Measurements from ENCODE around the gene SIGMAR1.

SIGMAR1 gene

GRCh38 chr9:34630402-34631154 lies 7.0 kb downstream of the SIGMAR1 start:
- DNase-seq (ENCODE audit: low read depth), result no peak

GRCh38 chr9:34629491-34629808 lies 8.1 kb downstream of the SIGMAR1 start:
- DNase-seq (ENCODE audit: low read depth), result no peak

DNA sequence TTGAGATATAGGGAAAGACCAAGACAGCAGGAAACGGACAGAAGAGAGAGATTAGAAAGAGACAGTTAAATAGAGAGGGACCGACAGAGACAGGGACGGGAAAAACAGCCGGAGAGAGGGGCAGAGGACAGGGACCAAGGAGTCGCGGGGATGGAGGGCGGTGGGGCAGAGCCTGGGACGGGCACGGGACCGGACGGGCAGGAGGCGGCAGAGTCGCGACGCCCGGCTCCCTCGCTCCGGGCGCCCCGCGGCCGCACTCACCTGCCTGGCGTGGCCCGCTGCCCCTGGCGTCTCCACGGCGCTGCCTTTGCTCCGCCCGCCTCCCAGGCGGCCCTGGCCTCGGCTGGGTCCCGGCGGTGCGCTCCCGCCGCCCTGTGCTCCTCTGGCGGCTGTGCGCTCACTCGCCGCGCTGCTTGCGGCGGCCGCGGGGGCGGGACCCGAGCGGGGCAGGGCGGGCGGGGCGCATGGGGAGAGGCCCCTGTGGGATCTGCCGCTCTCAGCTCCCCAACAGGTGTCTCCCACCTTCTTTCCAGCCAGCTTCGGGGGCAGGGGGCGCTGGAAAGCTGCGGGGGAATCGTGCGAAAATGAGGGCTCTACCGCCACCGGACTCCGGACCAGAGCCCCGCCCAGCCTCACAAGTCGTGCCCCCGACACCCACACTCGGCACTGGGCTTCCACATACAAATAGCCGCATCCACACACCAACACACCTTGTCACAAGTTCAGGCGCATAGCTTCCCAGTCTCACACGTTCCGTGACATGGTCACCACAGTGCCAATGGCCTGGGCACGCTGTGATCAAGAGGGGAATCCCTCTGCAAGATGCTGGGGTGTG lies 8.7 kb downstream of the SIGMAR1 start, which contains the start of gene ARID3C:
Gene ARID3C, minus strand, starts transcription at position 411 of the 835 bp plus-strand sequence. CDS start 1,052 bp downstream, outside the sequence.
- DNase-seq (ENCODE audit: low read depth), result peak; percentile 35

- no peak for DNase-seq (ENCODE audit: low read depth)
Measured at GRCh38 chr9:34627716-34628655, 9.6 kb downstream of the SIGMAR1 start.

DNA sequence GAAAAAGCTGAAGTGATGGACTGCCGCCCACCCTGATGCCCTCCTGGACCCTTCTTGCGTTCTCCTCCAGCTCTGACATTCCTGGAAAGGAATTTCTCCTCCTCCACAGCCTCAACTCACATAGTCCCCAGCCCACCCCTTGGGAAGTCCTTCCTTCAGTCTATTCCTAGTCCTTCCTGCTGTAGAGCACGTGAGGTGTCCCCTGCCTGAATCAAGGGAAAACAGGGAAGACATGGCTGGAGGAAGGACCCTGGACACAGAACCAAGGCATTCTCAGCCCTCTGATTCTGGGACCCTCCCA lies 12.5 kb downstream of the SIGMAR1 start:
- DNase-seq (ENCODE audit: low read depth), result no peak

DNA sequence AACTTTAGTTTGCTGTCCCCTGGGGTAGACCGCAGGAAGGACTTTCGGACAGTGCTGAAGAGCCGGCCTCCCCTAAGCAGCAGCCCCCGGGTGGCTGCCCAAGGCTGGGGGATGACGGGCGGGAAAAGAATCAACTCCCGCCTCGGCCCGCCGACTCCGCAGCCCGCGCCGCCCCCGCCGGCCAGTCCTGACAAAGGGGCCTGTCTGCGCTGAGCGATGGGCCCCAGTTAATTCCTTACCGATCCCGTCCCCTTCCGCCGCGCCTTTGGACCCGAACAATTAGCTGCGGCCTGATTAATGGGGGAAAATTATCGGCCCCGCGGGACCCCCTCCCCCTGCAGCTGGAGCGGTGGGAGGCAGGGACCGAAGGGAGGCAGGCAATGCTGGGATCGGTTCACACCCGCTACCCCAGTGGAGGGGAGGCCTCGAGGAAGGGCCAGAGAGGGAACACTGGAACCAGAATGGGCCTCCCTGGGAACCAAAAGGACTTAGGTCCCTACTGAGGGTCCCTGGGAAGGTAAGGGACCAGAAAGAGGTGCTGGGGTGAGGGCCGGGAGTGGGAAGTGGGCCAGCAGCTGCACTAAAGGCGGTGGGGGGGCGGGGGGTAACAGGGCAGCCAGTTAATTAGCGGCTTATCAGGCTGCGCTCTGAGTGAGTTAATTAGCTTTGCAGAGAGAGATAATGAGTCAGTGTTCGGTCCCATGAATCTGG lies 13.0 kb downstream of the SIGMAR1 start:
- no peak for DNase-seq (ENCODE audit: low read depth)

DNA sequence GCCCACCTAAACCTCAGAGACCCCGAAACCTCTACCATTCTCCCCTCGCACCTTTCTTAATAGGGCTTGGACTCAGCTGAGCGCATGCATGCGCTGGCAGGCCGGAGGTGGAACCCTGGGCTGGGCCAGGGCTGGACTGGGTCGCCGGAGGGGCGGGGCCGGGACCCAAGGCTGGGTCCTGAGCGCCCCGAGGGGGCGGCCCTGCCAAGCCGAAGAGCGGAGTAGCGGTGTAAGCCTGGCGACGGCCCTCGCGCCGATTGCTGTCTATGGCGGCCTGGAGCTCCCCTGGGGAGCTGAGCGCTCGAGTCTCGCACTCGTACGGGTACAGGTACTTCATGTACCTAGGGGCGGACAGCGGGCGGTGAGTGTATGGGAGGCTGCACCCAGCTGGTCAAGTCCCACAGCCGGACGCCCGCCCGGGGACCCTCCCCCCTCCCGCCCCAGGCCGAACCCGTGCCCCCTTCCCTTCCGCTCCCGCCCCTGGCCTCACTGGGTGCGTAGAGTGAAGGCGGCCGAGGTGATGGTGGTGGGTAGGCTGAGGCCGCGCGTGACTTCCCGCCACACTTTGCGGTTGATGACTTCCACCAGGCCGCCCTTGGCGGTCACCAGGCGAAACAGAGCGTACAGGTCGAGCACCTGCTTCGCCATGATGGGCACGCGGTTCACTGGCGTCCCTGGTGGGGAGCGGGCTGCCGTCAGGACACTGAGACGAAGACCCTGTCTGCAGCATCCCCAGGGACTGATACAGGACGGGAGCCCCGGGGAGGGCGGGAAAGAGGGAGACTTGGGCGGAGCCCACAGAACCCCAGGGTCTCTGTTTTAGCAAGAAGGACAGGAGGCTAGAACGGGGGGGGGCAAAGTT lies 14.0 kb downstream of the SIGMAR1 start:
- DNase-seq (ENCODE audit: low read depth), result no peak

DNA sequence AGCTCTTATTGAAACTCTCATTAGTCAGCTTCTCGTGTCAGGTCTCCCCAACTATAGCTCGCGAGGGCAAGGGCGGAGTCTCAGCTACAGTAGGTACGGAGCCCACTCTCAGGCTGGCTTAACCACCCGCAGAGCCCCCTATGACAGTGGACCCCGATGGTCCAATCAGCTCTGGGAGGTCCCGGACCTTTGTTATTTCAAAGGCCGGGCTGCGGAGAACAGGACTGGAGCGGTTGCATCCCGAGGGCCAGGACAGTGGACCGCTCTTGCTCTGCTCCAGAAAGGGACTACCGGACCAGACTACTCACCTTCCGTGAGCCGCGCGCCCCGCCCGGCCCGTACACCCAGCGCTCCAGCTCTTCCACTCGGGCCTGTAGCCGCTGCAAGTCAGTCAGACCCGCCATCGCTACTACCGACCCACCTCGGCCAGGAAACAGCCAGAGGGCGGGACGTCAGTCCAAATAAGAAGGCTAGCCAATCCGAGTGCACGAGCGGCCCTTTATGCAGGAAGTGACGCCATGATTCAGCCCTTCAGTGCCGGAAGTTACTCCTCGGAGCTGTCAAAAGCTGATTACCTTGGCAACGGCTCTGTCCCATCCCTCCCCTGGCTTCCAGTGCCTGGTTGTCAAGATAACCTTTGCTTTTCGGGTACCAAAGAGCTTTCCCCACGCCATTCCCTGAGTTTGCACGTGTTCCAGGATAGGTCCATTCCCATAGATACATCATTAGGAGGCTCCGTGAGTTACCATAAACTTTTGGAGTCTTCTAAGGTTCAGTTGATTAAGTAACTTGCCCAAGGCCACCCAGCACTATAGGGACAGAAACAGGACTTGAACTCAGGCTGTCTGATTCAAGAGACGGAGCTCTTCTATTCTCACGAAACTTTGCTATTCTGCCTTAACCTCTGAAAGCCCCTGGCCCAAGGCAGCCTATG lies 17.3 kb downstream of the SIGMAR1 start, which contains the start of gene DCTN3:
Gene DCTN3, minus strand, starts transcription at position 435 of the 934 bp plus-strand sequence. Its CDS starts 31 bp downstream, at position 404.
- peak; percentile 87 for DNase-seq (ENCODE audit: low read depth)

DNA sequence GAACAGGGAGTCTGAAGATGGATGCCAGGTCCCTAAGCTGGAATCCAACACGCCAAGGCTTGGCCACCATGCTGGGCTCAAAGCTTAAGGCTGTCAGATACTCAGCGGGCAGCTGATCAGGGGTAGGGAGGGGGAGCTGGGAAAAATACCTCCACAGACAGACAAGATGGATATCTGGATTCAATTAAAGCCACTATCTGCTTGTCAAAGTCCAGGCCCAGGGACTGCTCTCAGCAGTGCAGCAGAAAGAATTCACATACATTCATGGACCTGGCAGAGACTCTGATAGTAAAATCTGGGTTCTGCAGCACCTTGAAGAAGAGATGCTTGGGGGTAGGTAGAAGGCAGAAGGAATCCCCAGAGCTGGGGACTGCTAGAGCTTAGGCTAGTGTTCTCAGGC lies 22.5 kb downstream of the SIGMAR1 start:
- DNase-seq (ENCODE audit: low read depth), result no peak

- DNase-seq (ENCODE audit: low read depth), result peak; percentile 63
Measured at GRCh38 chr9:34612788-34613390, 24.7 kb downstream of the SIGMAR1 start.

GRCh38 chr9:34611811-34612787 lies 25.5 kb downstream of the SIGMAR1 start, which contains the start of gene RPP25L:
Gene RPP25L (minus strand): TSS chr9:34612097. CDS start chr9:34611296, 801 bp downstream.
- peak; percentile 83 for DNase-seq (ENCODE audit: low read depth)

- no peak for DNase-seq (ENCODE audit: low read depth)
Measured at GRCh38 chr9:34611251-34611810, 26.3 kb downstream of the SIGMAR1 start.

DNA sequence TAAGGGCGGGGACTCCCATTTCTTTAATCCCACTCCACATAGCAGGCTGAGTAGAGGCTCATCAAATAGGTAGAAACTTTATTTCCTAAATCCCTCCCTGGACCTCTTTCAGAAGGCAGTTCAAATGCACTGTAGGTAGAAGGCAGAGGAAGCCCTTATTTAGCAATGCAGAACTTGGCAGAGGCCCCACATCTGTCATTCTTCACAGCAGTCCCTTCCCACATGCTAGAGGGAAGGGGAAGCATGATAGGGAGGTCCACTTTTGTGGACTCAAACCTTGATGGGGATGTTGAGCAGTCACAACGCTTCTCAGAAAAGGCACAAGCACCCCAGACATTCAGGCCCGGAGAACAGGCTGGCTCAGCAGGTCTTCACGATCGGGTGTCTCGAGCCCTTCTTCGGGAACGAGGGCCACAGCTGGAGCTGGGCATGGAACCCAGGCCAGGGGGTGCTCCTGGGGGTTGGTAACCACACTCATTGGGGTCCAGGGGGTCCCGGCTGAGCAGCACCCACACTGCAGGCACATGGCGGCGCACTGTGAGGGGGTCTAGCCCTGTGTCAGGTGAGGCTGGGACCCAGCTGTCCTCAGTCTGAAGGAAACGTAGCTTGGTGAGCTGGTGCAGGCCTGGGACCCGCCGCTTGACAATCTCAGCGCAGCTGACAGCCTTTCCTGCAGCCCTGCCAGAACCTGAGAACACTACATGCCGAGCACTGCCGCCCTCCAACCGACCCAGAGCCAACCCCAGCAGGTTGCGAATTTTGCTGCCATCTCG lies 27.0 kb downstream of the SIGMAR1 start:
- DNase-seq (ENCODE audit: low read depth), result no peak

DNA sequence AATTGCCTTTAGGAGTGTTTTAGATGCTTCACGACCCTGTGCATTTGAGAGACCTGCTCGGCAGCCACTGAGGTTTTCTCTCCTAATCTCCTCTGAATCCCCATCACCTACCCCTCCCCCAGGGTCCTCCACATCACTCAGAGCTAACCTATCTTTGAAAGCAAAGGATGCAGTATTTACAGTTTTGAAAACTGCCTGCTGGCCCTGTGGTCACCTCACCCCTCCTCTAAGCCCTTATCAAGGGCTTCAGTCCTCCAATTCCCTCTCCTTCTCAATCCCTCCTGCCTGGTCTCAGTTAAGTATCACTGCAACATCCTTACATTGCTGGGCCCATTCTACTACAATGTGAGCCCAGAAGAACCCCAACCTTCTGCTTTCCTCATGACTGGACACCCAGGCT lies 30.3 kb downstream of the SIGMAR1 start:
- no peak for DNase-seq (ENCODE audit: low read depth)

DNA sequence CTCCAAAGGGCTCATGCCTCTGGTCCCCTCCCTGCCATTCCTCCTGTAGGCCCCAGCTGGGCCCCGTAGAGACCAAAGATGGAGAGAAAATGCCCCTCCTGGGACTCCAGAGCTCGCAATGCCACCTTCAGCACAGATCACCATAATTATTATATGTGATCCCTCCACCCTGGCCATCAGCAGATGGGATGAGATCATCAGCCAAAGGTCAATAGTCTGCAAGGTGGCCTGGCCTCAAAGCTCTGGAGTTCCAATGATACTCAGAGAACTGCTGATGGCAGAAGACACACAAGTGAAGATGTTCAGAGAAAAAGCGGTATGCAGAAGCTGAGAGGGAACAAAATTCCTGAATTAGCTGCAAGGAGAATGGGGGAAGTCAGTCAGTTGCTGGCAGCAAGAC lies 30.7 kb downstream of the SIGMAR1 start:
- DNase-seq (ENCODE audit: low read depth), result no peak

GRCh38 chr9:34606190-34606589 lies 31.4 kb downstream of the SIGMAR1 start:
- no peak for DNase-seq (ENCODE audit: low read depth)

All from activated T-cell treated with anti-CD3 and anti-CD28 coated beads for 24 hours (primary cell).